ENCODE data around the gene TSHZ1.

DNA sequence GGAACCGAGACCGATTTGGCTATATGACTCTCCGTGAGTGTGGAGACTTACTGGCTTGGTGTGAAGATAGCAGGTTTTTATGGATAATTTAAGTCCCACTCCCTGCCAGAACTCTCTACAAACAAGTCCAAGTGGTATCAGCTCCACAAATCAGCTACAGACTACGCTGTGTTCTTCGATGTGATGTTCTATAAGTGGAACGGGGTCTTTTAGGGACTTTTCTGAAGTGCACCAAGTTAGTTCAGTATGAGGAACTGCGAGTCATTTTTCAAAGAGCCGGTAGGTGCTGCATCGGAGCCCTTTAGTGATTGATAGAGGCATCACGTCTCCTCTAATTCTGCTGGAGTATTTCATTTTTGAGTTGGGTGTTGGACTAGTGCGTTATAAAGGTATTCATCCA is 107.1 kb downstream of the TSHZ1 start:
- TF ChIP-seq POLR2A (IDR thresholded peaks at IDR 0.05; ENCODE audit: extremely low read depth, insufficient read length) (no peak), MYC (IDR thresholded peaks at IDR 0.05; ENCODE audit: low read depth, low read length) (no peak)
- TF ChIP-seq, protein P1, sequence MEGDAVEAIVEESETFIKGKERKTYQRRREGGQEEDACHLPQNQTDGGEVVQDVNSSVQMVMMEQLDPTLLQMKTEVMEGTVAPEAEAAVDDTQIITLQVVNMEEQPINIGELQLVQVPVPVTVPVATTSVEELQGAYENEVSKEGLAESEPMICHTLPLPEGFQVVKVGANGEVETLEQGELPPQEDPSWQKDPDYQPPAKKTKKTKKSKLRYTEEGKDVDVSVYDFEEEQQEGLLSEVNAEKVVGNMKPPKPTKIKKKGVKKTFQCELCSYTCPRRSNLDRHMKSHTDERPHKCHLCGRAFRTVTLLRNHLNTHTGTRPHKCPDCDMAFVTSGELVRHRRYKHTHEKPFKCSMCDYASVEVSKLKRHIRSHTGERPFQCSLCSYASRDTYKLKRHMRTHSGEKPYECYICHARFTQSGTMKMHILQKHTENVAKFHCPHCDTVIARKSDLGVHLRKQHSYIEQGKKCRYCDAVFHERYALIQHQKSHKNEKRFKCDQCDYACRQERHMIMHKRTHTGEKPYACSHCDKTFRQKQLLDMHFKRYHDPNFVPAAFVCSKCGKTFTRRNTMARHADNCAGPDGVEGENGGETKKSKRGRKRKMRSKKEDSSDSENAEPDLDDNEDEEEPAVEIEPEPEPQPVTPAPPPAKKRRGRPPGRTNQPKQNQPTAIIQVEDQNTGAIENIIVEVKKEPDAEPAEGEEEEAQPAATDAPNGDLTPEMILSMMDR (IDR thresholded peaks at IDR 0.05; ENCODE audit: low read depth, low read length) = no peak
